CD8-positive, alpha-beta memory T cell (primary cell): Measurements from ENCODE around the gene CTAGE6. TPM values are rescaled to one million over a fixed set of nuclear protein-coding genes. Genes with fewer than 3 reads are reported as not detected.
"Not testable (repeated sequence)": the region's sequence is repeated elsewhere in the genome, so short reads cannot be mapped to it uniquely, and the experiment has no call there.

Source experiments
- CTCF ChIA-PET: fragments of 350-600 bp; sonication (Branson Sonifier 250); formaldehyde crosslinking; loops from one replicate; lab custom pipeline; 2021; ENCODE audit warnings: antibody characterized with exemption; lab: Charles Lee
- POLR2A ChIA-PET: fragments of 350-600 bp; sonication (Branson Sonifier 250); formaldehyde crosslinking; loops from one replicate; lab custom pipeline; 2021; ENCODE audit warnings: antibody characterized with exemption; lab: Charles Lee
- DNase-seq, 5 donors: peaks; one replicate each; pipeline versions ENCODE4 v3.0.0 to v3.0.0-alpha.2; 2020 to 2022; ENCODE audit warnings: mixed read lengths in 1 of 5
- H3K27ac ChIP-seq: one replicate; pipeline ENCODE4 v1.7.0; 2013; ENCODE audit warnings: low read depth, mild to moderate bottlenecking, low read length, moderate library complexity
- H3K27me3 ChIP-seq: 2 replicates; pipeline ENCODE4 v1.7.0; 2013; ENCODE audit warnings: low read length, mild to moderate bottlenecking; ENCODE audit not compliant: insufficient read depth, poor library complexity, severe bottlenecking
- H3K36me3 ChIP-seq: 2 replicates; pipeline ENCODE4 v1.7.0; 2013; ENCODE audit warnings: mild to moderate bottlenecking, low read length, moderate library complexity; ENCODE audit not compliant: insufficient read depth
- H3K4me1 ChIP-seq: 2 replicates; pipeline ENCODE4 v1.7.0; 2013; ENCODE audit warnings: mild to moderate bottlenecking, low read length, moderate library complexity; ENCODE audit not compliant: insufficient read depth
- H3K4me3 ChIP-seq: 2 replicates; pipeline ENCODE4 v1.7.0; 2013; ENCODE audit warnings: mild to moderate bottlenecking, low read length
- H3K9me3 ChIP-seq: 2 replicates; pipeline ENCODE4 v1.7.0; 2013; ENCODE audit warnings: mild to moderate bottlenecking, low read length
- H3K27ac Mint-ChIP-seq, 8 donors: one replicate each; pipeline ENCODE4 v1.8.0; 2020 to 2021; ENCODE audit warnings: mixed read lengths in 8 of 8, mild to moderate bottlenecking in 6 of 8, inconsistent platforms in 3 of 8, moderate library complexity in 3 of 8
- H3K27me3 Mint-ChIP-seq, 2 donors: one replicate each; pipeline ENCODE4 v1.8.0; 2020 to 2021; ENCODE audit warnings: mixed read lengths in 2 of 2, mild to moderate bottlenecking in 1 of 2, moderate library complexity in 1 of 2
- H3K36me3 Mint-ChIP-seq, 3 donors: one replicate each; pipeline ENCODE4 v1.8.0; 2020 to 2021; ENCODE audit warnings: mixed read lengths in 3 of 3, inconsistent platforms in 1 of 3, mild to moderate bottlenecking in 1 of 3
- H3K4me1 Mint-ChIP-seq, 3 donors: one replicate each; pipeline ENCODE4 v1.8.0; 2020 to 2021; ENCODE audit warnings: mixed read lengths in 3 of 3, inconsistent platforms in 1 of 3, mild to moderate bottlenecking in 1 of 3
- H3K4me3 Mint-ChIP-seq, 7 donors: one replicate each; pipeline ENCODE4 v1.8.0; 2020 to 2021; ENCODE audit warnings: mixed read lengths in 7 of 7, mild to moderate bottlenecking in 6 of 7, moderate library complexity in 4 of 7, inconsistent platforms in 2 of 7
- H3K9me3 Mint-ChIP-seq, 5 donors: one replicate each; pipeline ENCODE4 v1.8.0; 2020 to 2022; ENCODE audit warnings: mixed read lengths in 5 of 5, mild to moderate bottlenecking in 3 of 5, moderate library complexity in 2 of 5, inconsistent platforms in 1 of 5
- polyA plus RNA-seq: library from polyadenylated mRNA; unstranded; fragments of 300-500 nt; fragmentation: Illumina TruSeq; gene quantifications from one replicate; pipeline ENCODE4 v1.2.3, GENCODE V29; 2021
- total RNA-seq, 2 experiments: library from RNA; stranded (reverse); gene quantifications; one replicate each; pipeline ENCODE4 v1.2.3, GENCODE V29; 2021

CTAGE6 gene, protein sequence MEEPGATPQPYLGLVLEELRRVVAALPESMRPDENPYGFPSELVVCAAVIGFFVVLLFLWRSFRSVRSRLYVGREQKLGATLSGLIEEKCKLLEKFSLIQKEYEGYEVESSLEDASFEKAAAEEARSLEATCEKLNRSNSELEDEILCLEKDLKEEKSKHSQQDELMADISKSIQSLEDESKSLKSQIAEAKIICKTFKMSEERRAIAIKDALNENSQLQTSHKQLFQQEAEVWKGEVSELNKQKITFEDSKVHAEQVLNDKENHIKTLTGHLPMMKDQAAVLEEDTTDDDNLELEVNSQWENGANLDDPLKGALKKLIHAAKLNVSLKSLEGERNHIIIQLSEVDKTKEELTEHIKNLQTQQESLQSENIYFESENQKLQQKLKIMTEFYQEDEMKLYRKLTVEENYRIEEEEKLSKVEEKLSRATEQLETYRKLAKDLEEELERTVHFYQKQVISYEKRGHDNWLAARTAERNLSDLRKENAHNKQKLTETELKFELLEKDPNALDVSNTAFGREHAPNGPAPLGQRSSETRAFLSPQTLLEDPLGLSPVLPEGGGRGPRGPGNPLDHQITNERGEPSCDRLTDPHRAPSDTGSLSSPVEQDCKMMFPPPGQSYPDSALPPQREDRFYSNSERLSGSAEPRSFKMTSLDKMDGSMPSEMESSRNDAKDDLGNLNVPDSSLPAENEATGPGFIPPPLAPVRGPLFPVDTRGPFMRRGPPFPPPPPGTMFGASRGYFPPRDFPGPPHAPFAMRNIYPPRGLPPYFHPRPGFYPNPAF
- total RNA-seq (under 1 TPM; 0.26 to 0.60 TPM), polyA plus RNA-seq (not detected)

DNA sequence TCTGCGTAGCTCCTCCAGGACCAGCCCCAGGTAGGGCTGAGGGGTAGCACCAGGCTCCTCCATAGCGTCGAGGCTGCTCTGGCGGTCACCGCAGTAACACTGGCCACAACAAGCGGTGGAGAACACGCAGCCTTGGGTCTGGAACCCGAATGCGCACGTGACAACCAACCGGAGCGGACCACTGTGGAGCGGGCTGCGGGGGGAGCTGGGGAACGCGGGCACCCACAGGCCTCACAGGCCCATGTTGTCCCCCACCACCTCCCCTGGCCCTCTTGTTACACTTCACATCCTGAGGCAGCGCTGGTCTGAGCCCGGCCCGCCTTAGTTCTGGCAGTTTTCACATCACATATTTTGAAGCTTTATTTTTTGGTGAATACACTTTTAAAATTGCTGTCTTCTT, at the start of gene CTAGE6:
Gene CTAGE6, minus strand, starts transcription at position 101 of the 400 bp plus-strand sequence. Its CDS starts 38 bp downstream, at position 63.
- H3K9me3 ChIP-seq, H3K4me3 Mint-ChIP-seq, H3K36me3 ChIP-seq, H3K9me3 Mint-ChIP-seq, CTCF ChIA-PET, H3K27me3 Mint-ChIP-seq, H3K27me3 ChIP-seq, H3K4me3 ChIP-seq, H3K27ac ChIP-seq, H3K27ac Mint-ChIP-seq, POLR2A ChIA-PET, H3K4me1 Mint-ChIP-seq, H3K36me3 Mint-ChIP-seq, H3K4me1 ChIP-seq, DNase-seq: not testable (repeated sequence)

DNA sequence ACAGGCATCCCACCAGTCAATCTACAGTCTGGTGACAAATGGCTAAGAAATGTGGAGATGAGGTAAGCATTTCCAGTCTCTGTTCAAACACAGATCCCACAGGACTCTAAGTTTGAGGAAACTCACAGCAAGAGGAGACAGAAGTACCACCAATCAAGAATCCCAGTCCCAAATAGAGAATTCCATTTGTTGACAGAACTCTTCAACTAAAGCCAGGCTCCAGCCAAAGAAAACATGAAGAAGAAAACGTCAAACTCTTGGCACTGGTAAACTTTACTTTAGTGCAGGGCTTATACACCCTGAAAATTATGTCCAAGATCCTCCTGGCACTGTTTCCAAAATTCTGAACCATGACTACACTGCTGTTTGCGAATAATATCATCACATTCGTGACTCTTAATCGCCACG, 49.2 kb upstream of the CTAGE6 start:
- H3K36me3 Mint-ChIP-seq, CTCF ChIA-PET, H3K27ac Mint-ChIP-seq, H3K27me3 ChIP-seq, H3K4me1 ChIP-seq, H3K4me3 Mint-ChIP-seq, H3K27me3 Mint-ChIP-seq, H3K27ac ChIP-seq, H3K9me3 Mint-ChIP-seq, DNase-seq, H3K4me3 ChIP-seq, POLR2A ChIA-PET, H3K4me1 Mint-ChIP-seq, H3K9me3 ChIP-seq, H3K36me3 ChIP-seq: not testable (repeated sequence)

DNA sequence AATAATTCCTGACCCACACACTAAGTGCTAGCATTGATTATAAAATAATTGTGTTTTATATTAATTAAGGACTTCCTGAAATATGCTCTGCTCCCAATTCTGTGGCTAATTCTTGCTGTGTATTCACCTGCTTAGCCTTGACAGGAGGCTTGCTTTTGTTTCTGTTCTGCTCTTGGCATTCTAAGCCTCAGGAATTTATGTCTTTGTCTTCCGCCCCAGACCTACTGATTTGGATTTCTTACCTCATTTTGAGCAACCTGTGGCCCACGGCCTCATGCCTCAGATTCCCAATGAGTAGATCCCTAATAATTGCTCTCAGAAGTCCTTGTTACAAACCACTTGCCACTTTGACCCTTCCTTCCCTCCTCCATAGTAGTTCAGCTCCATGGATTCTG, 40.4 kb upstream of the CTAGE6 start:
- H3K4me3 ChIP-seq, CTCF ChIA-PET, POLR2A ChIA-PET, H3K4me1 Mint-ChIP-seq, H3K27ac ChIP-seq, H3K36me3 ChIP-seq, H3K27me3 ChIP-seq, DNase-seq, H3K36me3 Mint-ChIP-seq, H3K4me1 ChIP-seq, H3K27ac Mint-ChIP-seq, H3K9me3 ChIP-seq, H3K27me3 Mint-ChIP-seq, H3K9me3 Mint-ChIP-seq, H3K4me3 Mint-ChIP-seq: not testable (repeated sequence)

DNA sequence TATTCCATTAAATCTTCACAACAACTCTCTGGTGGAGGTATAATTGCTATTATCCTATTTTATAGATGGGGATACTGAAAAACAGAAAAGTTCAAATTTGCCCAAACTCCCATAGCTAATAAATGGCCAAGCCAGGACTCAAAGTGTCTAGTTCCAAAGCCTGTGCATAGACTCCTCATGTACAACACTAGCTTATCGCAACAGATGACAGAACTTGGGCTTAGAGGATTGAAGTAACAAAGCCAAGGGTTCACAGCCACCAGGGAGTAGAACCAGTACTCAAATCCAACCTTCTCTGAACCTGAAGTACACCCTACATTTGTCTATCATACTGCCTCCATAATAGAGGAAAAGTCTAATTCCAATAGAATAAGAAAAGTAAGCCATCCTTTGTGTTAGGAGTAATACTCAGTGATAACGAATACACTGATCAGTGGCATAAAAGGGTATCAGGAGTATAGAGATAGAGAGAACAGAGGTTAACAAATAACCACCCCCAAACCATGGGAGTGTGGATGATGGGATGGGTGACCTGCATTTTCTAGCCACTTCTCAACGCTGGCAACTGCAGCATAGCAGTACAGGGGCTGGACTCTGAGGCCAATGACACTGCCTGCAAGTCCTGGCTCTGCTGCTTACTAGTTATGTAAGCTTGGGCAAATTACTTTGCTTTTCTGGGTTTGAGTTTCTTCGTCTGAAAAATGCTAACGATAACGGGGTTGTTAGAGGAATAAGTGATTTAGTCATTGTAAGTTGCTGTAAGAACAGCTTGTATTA, 39.8 kb upstream of the CTAGE6 start:
- H3K27ac ChIP-seq, CTCF ChIA-PET, H3K36me3 Mint-ChIP-seq, DNase-seq, H3K4me1 Mint-ChIP-seq, H3K4me1 ChIP-seq, H3K36me3 ChIP-seq, POLR2A ChIA-PET, H3K4me3 Mint-ChIP-seq, H3K27me3 ChIP-seq, H3K4me3 ChIP-seq, H3K9me3 ChIP-seq, H3K27ac Mint-ChIP-seq, H3K27me3 Mint-ChIP-seq, H3K9me3 Mint-ChIP-seq: not testable (repeated sequence)

DNA sequence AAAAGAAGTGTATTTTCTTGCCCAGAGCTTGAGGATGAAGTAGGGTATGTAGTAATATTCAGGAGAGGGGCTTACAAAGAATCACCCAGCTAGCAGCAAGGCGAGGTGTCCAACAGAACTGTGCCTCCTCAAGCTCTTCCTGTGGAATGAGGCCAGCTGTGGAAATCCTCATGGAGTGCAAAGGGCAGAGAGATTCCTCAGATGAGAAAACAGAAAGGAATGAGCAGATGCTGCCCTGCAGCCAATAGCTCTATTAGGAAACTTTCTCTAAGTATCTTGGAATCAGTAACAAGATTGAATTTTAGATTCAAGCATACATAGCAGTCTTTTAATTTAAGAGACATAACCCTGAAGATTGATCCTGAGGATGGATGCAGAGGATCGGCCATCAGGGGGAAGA, 38.2 kb upstream of the CTAGE6 start:
- H3K27me3 ChIP-seq, POLR2A ChIA-PET, H3K27ac Mint-ChIP-seq, DNase-seq, H3K9me3 Mint-ChIP-seq, H3K4me1 Mint-ChIP-seq, H3K27me3 Mint-ChIP-seq, CTCF ChIA-PET, H3K36me3 Mint-ChIP-seq, H3K36me3 ChIP-seq, H3K27ac ChIP-seq, H3K4me3 ChIP-seq, H3K4me3 Mint-ChIP-seq, H3K4me1 ChIP-seq, H3K9me3 ChIP-seq: not testable (repeated sequence)

DNA sequence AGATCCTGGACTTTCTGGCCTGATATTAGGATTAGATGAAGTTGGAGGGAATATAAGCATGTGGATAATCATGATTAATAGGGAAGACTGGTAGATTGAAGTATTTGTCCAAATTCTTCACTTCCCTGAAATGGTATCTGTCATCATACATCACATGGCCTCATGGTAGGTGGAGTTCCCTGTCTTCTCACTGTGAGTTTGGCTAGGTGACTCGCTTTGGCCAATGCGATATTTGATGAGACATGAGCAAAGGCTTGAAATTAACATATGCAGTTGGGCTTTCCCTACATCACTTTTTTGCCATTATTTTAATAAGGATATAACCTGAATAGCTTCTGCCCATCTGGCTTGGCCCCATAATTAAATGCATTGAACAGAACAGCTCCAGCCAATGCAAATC, 35.1 kb upstream of the CTAGE6 start:
- DNase-seq, H3K27me3 Mint-ChIP-seq, H3K9me3 ChIP-seq, H3K4me3 ChIP-seq, H3K4me1 Mint-ChIP-seq, H3K27me3 ChIP-seq, POLR2A ChIA-PET, H3K36me3 ChIP-seq, H3K27ac Mint-ChIP-seq, H3K36me3 Mint-ChIP-seq, H3K4me3 Mint-ChIP-seq, H3K9me3 Mint-ChIP-seq, H3K27ac ChIP-seq, CTCF ChIA-PET, H3K4me1 ChIP-seq: not testable (repeated sequence)

DNA sequence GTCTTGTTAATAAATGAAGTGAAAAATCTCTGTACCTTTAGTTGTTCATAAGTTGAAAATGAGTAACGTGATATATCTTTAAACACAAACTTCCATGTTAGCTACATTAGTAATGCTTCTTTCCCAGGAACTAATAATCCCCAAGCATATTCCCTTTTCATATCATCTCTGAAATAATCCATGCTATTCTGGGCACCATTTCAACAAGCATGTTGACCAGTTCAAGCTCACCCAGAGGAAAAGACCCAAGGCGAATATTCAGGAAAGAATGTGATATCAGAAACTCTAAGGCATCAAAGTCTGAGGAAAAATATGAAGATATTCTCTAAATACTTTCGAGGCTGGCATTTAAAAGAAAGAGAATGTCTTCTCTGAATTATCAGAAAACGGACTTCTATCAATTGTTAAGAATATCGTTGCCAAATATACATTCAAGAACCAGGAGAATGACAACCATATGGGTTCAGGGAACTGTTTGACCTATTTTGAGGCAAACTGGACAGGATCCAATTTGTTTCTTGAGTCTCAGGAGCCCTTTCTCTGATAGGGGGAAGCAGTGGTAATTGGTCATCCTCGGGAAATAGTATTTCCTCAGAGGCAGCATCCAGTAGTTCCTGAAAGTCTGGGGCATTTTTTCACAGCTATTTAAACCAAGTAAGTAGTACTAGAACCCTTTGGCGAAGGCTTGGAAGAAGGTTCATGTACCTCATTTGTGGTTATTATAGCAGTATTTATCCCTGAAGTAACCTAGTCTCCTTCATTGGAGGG, 28.1 kb upstream of the CTAGE6 start:
- POLR2A ChIA-PET, H3K36me3 ChIP-seq, H3K36me3 Mint-ChIP-seq, H3K27me3 Mint-ChIP-seq, H3K4me1 ChIP-seq, CTCF ChIA-PET, H3K4me1 Mint-ChIP-seq, H3K27ac Mint-ChIP-seq, DNase-seq, H3K9me3 Mint-ChIP-seq, H3K4me3 Mint-ChIP-seq, H3K27ac ChIP-seq, H3K9me3 ChIP-seq, H3K27me3 ChIP-seq, H3K4me3 ChIP-seq: not testable (repeated sequence)

DNA sequence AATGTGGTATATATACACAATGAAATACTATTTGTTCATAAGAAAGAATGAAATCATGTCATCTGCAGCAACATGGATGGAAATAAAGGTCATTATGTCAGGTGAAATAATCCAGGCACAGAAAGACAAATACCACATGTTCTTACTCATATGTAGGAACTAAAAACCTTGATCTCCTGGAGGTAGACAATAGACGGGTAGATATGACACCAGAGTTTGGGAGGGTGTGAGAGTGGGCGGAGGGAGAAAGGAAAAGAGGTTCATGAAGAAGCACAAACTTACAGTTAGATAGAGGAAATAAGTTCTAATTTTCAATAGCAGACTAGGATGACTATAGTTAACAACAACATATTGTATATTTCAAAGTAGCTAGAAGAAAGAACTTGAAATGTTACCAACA, 22.1 kb upstream of the CTAGE6 start:
- H3K4me3 ChIP-seq, POLR2A ChIA-PET, H3K4me3 Mint-ChIP-seq, CTCF ChIA-PET, H3K4me1 Mint-ChIP-seq, H3K27me3 ChIP-seq, H3K9me3 ChIP-seq, H3K27ac ChIP-seq, H3K36me3 Mint-ChIP-seq, H3K9me3 Mint-ChIP-seq, H3K27me3 Mint-ChIP-seq, DNase-seq, H3K27ac Mint-ChIP-seq, H3K36me3 ChIP-seq, H3K4me1 ChIP-seq: not testable (repeated sequence)
